GM19023 (cell line): ENCODE data around the gene SLC17A1.
"Not testable (repeated sequence)": the region's sequence is repeated elsewhere in the genome, so short reads cannot be mapped to it uniquely, and the experiment has no call there.

ENCODE experiments used
- ATAC-seq: cut with Tn5 transposase; IDR thresholded peaks from one replicate; pipeline ENCODE4 v1.9.1; 2021; ENCODE audit warnings: mild to moderate bottlenecking, moderate library complexity; ENCODE audit not compliant: unreplicated experiment

The SLC17A1 gene

GRCh38 chr6:25757936-25758642, 73.8 kb downstream of the SLC17A1 start:
- no peak for ATAC-seq

GRCh38 chr6:25756382-25757363, 75.2 kb downstream of the SLC17A1 start:
- no peak for ATAC-seq

GRCh38 chr6:25755483-25755882, 76.4 kb downstream of the SLC17A1 start:
- ATAC-seq: no peak

- no peak for ATAC-seq
Measured at GRCh38 chr6:25754535-25754934, 77.3 kb downstream of the SLC17A1 start, which contains the start of gene SLC17A4. Gene SLC17A4, plus strand, starts transcription at chr6:25754742. Its CDS starts 7,221 bp downstream, at chr6:25761963.

GRCh38 chr6:25753079-25753478, 78.8 kb downstream of the SLC17A1 start:
- no peak for ATAC-seq

GRCh38 chr6:25750906-25751305, 80.9 kb downstream of the SLC17A1 start:
- ATAC-seq: no peak

- no peak for ATAC-seq
Measured at GRCh38 chr6:25749837-25750236, 82.0 kb downstream of the SLC17A1 start.

GRCh38 chr6:25748601-25749517, 83.0 kb downstream of the SLC17A1 start:
- not testable (repeated sequence) for ATAC-seq

GRCh38 chr6:25748049-25748448, 83.8 kb downstream of the SLC17A1 start:
- no peak for ATAC-seq

GRCh38 chr6:25747477-25747876, 84.4 kb downstream of the SLC17A1 start:
- no peak for ATAC-seq

- ATAC-seq: no peak
Measured at GRCh38 chr6:25746968-25747367, 84.9 kb downstream of the SLC17A1 start.

GRCh38 chr6:25745836-25746235, 86.0 kb downstream of the SLC17A1 start:
- ATAC-seq: no peak

- no peak for ATAC-seq
Measured at GRCh38 chr6:25743868-25744267, 88.0 kb downstream of the SLC17A1 start.

- ATAC-seq: no peak
Measured at GRCh38 chr6:25735261-25735660, 96.6 kb downstream of the SLC17A1 start.
